SU-DHL-6 (cell line): Measurements from ENCODE around the gene SH3PXD2B.

Source experiments
- EZH2phosphoT487 ChIP-seq: fragments of 200-600 bp; sonication (generic), shearing (Covaris generic); conservative IDR thresholded peaks from 2 replicates; pipeline ENCODE4 v1.6.1; 2018; ENCODE audit warnings: mild to moderate bottlenecking, antibody characterized with exemption, low read length, moderate library complexity, mixed read lengths
- TF ChIP-seq, protein P1 (sequence below): fragments of 200-600 bp; sonication (generic); IDR thresholded peaks from one replicate; pipeline ENCODE4 v1.5.1; 2017; ENCODE audit warnings: antibody characterized with exemption, mild to moderate bottlenecking, low read length, moderate library complexity; ENCODE audit not compliant: insufficient read depth, poor library complexity, severe bottlenecking

DNA sequence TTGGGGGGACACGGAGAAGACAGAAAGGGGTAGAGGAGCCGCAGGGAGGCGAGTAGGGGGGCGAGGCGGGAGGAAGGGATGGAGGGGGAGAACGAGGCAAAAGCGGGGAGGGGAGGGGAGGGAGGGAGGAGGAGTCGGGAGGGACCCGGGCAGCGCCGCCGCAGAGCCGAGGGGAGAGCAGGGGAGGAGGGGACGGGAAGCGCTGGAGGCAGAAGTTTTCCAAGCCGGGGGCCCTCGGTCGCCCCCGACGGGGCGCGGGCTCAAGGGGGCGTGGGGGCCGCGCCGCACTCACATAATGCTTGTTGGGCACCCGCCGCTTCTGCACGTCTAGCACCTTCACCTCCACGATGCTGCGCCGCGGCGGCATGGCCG, 353 bp downstream of the SH3PXD2B start:
- TF ChIP-seq, protein P1, sequence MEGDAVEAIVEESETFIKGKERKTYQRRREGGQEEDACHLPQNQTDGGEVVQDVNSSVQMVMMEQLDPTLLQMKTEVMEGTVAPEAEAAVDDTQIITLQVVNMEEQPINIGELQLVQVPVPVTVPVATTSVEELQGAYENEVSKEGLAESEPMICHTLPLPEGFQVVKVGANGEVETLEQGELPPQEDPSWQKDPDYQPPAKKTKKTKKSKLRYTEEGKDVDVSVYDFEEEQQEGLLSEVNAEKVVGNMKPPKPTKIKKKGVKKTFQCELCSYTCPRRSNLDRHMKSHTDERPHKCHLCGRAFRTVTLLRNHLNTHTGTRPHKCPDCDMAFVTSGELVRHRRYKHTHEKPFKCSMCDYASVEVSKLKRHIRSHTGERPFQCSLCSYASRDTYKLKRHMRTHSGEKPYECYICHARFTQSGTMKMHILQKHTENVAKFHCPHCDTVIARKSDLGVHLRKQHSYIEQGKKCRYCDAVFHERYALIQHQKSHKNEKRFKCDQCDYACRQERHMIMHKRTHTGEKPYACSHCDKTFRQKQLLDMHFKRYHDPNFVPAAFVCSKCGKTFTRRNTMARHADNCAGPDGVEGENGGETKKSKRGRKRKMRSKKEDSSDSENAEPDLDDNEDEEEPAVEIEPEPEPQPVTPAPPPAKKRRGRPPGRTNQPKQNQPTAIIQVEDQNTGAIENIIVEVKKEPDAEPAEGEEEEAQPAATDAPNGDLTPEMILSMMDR = no peak
- no peak for TF ChIP-seq EZH2phosphoT487
